Muscle of arm (tissue), 12 donors: ENCODE data around the gene MYO16. TPM values are rescaled to one million over a fixed set of nuclear protein-coding genes. Genes with fewer than 3 reads are reported as not detected.
A peak's percentile ranks its signal among the peaks of the same experiment; 100 is the strongest.

Experiments used
- DNase-seq: peaks from one replicate; pipeline ENCODE4 v3.0.0-alpha.2; 2013
- polyA plus RNA-seq, 12 donors: library from polyadenylated mRNA; unstranded; fragments of 120-200 nt; gene quantifications; one replicate each; pipeline ENCODE4 v1.2.1, GENCODE V29; 2013; ENCODE audit not compliant: insufficient read length in 12 of 12

The MYO16 gene
- polyA plus RNA-seq, 12 donors, result 7.0 to 21.6 (median 16.9) TPM; not detected in 1

DNA sequence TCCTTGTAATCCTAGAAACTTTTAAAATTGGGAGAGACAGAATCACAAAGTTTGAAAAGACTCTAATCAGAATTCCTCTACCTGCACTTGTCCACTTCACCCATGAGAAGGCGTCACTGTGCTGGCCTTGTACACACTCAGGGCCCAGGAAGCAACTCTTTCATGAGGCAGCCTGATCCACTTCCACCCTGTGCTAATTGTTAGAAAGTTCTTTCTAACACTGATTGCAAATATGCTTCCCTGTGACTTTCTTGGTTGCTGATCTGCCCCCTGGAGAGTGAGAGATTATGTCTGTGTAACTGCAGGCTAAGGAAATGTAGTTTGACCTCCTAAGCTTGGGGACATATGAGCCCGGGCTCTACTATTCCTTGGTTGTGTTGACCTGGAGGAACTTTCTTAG is 494.6 kb downstream of the MYO16 start:
- no peak for DNase-seq

DNA sequence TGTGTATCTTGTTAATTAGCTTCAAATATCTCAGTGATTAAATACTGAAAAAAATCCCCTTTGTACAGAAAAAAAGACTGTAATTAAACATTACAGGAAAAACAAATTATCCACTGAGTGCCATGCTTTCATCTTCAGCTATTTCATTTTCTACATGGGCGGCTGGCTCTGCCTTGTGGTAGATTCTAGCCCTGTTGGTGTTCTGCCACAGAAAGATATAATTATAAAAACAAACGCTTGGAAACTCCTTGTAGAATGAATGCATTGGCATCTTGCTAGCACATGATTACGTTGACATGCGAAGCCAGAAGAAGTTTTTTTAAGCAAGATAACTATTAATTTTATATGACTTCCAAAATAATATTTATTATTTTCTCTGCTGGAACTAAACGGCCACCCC is 496.8 kb downstream of the MYO16 start:
- no peak for DNase-seq

DNA sequence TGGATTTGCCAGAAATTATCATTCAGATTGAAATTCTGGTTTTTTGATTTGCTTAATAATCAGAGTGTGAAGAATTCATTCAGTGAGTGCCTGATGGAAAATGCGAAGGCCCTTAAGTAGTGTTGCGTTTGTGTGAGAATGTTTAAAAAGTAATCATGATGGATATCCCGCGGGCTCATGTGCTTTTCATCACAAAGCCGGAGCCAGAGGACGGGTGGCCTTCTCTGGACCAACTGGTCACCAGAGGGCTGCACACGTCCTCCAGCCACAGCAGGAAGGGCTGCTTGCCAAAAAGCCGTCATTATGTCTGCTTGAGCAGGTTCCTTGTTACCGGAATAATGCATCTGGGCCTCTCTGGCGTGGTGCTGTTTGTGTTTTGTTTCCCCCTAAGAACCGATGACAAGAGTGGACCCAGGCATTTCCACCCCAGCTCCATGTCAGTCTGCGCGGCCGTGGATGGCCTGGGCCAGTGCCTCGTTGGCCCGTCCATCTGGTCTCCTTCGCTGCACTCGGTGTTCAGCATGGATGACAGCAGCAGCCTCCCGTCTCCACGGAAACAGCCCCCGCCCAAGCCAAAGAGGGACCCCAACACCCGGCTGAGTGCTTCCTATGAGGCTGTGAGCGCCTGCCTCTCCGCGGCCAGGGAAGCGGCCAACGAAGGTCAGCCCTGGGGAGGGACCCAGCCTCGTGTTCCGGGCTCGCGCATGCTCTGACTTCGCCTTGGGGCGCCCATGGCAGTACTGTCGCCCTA is 497.7 kb downstream of the MYO16 start:
- no peak for DNase-seq

DNA sequence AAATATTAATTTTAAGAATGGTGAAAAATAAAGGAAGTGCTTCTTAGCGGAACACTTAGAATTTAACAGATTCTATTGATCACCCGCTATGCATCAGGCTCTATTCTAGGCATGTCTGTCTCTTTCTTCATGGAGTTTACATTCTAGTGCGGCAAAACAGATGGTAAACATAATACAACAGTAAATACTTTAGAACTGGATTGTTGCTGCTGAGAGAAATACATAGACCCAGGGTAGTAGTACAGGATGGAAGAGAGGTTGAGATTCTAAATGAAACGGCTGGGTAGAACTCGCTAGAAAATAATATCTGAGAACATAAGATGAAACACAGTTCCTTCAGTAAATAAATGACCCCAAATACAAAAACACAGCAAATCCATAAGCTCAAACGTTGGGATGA is 498.7 kb downstream of the MYO16 start:
- DNase-seq, result no peak

DNA sequence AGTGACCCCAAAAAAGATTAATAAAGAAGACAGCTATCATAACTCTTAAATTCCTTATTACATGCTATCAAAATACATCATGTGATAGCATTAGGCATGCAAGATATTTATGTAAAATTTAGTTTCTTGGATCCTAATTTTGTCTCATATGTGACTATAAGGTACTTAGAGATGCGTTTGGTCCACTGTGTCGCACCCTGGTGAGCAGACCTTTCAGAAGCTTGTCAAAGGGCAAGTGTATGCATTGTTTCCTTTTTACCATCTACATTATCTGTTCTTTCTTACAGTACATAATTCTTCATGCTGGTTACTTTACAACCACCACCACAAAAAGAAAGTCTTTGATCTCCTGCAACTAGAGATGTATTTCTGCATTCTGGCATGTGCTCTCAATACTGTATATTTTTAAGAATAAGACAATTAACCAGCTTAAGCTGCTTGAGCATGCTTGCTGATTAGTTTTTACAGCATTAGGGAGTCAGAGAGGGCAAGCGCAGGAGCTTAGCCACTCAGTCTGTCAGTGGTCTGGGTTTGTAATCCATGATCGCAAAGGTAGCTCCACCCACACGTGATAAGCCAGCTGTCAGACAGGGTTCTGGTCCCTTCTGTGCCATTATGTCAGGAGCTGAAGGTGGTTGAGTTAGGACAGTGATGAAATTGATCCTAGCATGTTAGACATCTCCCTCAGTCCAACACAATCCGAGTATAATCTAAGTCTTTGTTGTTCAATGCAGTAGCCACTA is 500.9 kb downstream of the MYO16 start:
- DNase-seq, result no peak

DNA sequence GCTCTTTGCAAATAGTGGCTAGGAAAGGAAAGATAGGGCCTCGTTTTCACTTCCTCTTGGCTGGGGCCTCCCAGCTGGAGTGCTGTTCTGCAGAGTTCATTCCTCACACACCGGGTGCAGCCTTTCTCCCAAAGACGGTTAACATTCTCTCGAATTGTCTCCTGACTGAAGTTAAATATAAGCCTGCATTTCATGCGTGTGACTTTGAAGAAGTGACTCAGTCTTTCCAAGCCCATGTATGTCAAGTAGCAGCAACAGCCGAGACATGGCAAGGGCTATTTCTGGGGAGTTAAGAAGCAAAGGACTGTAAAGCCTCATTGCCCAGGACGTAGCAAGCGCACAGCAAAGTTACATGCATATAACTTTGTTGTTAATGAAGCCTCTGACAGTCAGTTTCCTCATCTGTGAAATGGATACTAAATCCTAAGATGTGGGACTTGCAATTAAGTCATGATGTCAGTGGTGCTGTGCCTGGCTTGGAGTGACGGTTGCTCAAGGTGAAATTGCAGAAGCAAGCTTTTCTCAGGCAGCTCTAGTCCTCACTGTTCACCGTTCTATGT is 502.4 kb downstream of the MYO16 start:
- DNase-seq, result peak; percentile 57

DNA sequence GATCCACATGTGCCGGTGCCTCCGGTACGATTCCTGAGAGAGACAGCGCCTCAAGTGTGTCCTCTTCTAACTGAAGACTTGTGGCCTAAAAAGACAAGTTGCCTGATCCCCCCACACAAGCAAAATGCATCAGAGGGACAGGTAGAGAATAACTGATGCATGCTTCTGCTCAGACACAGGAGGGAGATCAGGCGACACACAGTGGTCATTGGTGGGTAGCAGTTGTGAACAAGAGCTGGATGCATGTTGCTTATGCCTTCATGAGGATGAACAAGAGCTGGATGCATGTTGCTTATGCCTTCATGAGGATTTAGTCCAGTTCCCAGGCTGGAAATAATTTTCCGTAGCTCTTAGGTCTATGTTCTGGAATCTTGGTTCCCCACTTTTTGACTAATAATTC is 505.6 kb downstream of the MYO16 start:
- DNase-seq, result no peak

DNA sequence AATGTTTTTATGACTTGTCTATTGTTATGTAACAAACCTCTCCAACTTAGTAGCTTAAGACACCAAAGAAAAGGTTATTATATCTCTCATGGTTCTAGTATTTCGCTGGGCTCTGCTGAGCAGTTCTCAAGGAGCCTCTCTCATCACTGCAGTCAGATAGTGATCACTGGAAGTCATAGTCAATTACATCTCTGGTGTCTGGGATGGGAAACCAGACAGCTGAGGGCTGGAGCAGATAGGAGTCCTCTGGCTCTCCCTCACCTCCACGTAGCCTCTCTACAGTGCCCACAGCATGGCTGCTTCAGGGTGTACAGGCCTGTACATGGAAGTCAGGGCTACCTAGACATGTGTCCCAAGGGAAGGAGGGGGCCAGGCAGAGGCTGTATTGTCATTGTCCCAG is 507.5 kb downstream of the MYO16 start:
- DNase-seq, result no peak

DNA sequence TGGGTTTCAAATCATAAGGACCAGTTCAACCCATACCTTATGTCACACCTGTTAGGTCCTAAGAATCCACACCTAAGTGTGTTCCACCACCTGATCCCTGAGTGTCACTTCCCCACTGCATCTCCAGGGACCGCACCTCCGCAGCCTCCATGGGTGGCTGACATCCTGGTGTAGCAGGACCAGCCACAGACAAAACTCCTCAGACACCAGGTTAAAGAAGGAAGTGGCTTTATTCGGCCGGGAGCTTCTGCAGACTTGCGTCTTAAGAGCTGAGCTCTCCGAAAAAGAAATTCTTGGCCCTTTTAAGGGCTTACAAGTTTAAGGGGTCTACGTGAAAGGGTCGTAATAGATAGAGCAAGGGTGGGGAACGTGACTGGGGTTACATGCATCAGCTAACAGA is 509.9 kb downstream of the MYO16 start:
- no peak for DNase-seq

DNA sequence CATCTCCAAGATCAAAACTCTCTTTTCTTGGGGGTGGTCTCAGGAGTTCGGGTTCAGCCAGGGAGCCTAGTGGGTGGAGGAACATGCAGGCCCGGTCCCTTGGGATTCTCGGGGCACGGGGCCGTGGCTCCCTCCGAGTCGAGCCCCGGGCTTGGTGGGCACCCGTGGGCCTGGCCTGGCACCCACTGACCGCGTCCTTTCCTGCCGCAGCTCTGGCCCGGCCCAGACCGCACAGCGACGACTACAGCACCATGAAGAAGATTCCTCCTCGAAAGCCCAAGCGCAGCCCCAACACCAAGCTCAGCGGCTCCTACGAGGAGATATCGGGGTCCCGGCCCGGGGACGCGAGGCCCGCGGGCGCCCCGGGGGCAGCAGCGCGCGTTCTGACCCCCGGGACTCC is 510.6 kb downstream of the MYO16 start:
- DNase-seq, result no peak

DNA sequence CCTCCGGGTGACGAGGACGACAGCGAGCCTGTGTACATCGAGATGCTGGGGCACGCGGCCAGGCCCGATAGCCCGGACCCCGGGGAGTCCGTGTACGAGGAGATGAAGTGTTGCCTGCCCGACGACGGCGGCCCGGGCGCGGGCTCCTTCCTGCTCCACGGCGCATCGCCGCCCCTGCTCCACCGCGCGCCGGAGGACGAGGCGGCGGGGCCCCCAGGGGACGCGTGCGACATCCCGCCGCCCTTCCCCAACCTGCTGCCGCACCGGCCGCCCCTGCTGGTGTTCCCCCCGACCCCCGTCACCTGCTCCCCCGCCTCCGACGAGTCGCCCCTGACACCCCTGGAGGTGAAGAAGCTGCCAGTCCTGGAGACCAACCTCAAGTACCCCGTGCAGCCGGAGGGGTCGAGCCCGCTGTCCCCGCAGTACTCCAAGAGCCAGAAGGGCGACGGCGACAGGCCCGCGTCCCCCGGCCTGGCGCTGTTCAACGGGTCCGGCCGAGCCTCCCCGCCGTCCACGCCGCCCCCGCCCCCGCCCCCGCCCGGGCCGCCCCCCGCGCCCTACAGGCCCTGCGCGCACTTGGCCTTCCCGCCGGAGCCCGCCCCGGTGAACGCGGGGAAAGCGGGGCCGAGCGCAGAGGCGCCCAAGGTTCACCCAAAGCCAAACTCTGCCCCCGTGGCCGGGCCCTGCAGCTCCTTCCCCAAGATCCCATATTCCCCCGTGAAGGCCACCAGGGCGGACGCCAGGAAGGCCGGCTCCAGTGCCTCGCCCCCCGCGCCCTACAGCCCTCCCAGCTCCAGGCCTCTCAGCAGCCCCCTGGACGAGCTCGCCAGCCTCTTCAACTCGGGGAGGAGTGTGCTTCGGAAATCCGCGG is 511.3 kb downstream of the MYO16 start:
- DNase-seq, result no peak

DNA sequence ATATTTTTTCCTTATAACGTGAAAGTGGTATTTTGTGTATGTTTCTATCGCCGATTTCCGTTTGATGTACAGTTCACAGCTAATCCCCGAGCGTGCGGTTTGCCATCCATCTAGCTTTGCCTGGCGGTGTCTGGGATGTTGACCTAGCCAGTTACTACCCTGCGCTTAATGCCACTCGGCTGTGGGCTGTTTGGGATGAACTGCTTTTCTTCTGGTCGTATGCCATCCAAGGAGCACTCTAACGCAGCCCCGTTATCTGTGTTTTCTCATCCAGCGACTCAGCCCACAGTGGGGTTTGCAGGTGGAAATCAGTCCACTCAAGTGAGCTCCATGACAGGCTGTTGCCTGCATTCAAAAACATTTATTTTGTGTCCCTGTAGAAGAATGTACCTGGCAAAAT is 512.3 kb downstream of the MYO16 start:
- DNase-seq, result no peak

DNA sequence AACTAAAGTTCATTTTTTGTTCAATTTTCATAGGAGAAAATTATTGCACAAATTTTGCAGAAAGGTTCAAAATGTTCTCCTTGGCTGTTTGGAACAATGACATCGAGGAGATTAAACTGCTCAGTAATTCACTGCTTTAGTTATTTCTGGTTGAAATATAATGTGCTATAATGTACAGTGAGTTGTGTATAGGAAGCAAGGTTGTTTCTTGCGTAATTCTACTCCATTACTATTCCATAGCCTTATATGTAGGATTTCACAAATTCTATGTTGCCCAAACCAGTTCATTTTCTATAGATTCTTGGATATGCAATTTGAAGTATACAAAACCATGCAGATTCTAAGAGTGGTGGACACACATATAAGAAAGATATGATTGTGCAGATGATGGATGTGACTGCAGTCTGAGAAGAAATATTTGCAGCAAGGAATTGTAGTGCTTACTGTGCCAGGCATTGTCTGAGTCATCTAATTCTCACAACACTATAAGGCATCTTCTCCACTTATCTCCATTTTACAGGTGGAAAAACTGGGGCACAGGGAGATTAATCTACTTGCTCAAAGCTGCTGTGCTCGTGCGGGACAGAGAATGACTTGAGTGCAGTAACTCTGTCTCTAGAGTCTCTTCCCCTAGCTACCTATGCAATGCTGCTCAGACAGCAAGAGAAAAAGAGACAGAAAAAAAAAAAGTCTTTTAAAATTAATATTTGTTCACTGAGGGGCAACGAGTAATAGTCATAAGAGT is 515.5 kb downstream of the MYO16 start:
- DNase-seq, result no peak

DNA sequence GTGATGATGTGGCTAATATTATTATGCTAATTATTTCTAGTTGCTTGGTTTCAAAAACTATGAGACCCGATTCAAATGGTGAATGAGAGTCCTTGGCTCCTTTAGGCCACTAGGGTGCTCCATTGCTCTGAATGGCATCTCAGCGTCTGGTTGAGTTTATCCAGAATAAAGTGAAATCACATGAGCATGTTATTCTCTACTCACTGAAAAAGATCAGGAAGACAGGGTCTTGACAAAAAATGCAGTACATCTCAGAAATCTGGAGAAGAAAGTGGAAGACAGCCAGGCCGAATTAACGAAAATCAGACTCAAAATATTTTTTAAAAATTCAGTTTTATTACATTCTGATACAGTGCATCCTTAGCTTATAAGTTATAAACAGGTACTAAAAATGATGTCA is 516.2 kb downstream of the MYO16 start:
- peak; percentile 54 for DNase-seq

DNA sequence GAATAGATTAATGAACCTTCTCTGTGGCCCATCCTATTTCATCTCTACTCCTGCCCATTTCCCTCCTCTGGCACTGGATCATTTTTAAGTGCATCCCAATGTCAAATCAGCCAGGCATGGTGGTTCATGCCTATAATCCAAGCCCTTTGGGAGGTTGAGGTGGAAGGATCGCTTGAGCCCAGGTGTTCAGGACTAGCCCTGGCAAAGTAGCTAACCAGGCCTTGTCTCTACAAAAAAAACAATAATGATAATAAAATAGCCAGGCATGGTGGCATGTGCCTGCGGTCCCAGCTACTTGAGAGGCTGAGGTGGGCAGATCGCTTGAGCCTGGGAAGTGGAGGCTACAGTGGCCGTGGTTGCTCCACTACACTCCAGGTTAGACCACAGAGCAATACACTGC is 517.0 kb downstream of the MYO16 start:
- no peak for DNase-seq

DNA sequence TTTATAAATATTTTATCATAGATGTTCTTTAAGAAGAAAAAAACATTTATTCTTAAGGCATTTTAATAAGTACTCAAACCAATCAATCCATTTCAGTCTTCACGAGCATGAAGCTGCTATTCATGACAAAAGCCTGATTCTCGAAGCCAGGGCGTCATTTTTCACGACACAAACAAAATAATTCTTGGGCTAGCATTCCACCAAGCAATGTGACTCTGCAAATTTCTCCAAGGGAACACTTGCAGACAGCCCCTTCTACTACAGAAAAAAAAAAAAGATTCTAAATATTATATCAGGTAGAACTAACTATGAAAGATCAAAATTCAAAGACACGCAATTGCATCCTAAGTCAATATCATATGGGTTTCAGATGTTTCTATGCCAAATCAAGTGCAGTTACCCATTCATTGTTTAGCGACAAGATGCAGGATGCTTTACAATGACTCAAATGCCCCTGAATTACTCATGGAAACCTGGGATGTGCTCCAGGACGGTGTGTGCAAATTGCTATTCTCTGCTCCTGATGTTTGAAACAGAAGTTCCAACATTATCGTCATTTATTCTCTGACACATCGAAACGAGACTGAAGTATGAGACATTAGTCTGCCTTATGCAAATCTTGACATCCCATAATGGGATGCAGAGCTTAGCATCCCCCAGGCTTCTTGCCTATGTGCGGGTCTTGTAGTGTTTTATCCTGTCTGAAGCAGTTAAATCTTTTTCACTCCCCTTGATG is 517.7 kb downstream of the MYO16 start:
- no peak for DNase-seq

DNA sequence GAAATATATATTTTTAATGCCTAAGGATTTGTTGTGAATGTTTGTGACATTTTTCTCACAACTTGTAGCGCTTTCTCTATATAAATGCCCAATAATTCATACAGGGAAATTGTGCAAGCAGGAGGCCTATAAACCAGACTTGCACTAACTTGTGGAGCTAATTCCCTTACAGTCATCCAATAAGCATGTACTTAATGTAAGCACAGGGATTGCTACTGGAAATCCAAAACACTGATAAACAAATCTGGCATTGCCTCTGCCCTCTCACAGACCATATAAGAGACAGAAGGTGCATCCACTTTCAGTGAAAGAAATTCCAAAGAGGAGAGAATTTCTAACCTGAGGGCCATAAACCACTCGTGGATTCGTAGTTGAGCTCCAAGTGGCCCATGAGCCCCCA is 518.8 kb downstream of the MYO16 start:
- DNase-seq, result no peak

DNA sequence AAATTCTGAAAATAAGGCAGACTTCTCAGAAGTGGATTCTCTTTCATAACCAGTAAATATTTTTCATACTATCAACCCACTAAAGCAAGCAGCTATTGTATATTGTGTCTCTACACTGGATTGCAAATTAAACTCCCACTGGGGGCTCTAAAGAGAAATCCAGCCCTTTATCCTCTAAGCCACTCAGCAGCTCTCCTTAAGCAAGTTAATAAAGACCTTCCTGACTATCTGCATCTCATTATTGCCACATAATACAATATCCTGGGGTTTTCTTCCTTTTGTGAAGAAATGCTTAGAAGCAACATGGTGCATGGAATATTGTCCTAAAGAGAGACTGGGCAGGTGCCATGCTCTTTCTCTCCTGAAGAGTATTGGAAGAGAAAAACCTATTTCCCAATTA is 521.3 kb downstream of the MYO16 start:
- no peak for DNase-seq

DNA sequence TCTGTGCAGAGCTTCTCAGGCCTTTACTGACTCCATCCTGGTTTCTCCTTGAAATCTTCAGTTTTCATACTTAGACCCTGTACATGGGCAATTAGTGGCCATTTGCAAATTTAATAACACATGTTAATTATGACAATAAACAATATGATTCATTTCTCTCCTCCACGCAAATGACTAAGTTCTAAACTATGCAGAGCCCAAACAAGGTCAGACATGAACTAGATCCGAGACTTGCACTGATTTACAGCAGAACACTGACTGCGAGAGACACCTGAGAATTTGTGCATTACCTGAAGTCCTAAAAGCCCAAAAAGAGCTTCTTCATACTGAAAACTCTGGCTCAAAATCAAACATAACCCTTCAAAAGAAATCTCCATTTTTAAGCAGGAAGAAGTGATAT is 521.8 kb downstream of the MYO16 start:
- DNase-seq, result no peak

DNA sequence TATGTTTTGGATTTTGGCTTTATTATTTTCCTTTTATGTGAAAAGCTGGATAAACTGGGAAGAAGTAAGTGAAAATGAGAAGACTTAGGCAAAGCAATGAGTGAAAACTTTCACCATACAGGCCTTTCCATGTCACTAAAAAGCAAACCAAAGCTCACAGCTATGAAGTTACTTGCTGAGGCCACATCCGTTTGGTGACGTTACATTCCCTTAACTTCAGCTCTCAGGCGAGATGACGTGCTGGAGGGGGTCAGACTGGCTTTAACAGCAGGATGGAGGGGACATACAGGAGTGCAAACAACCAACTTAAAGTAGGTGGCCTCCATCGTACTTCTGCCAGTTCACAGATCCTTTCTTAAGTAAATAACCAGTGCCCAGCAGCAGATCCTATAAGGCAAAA is 522.3 kb downstream of the MYO16 start:
- no peak for DNase-seq

DNA sequence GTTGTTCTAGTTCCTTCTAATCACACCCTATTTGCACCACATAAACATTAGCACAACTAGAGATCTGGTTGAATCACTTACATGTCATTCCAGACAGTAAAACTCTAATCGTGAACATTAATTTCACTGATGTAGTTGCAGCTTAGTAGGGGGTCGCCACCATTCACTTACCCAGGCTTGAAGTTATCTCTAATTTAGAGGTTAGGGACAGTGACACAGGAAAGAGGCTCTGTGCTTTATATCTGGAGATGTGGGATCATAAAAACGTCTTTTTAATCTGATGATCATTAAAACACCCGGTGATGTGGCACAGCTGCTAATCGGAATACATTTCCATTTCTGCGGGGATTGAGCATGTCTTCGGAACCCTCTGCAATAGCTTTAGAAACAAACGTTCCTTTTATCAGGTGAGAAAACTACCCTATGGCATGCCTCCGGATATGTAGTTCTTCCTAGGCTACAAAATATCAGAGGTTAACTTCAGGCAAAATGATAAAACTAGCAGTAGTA is 523.0 kb downstream of the MYO16 start:
- no peak for DNase-seq
